ENCODE data around the gene TEKTIP1. TPM values are rescaled to one million over a fixed set of nuclear protein-coding genes. Genes with fewer than 3 reads are reported as not detected.

The TEKTIP1 gene
- total RNA-seq, 1 donor from 2014 or later = 0.68 TPM

- FAIRE-seq (no peak), DNase-seq (ENCODE audit: low read depth) (no peak)
- H3K36me3 ChIP-seq (ENCODE audit: insufficient read depth, low read length) = no peaks in the 10 kb centered on the region
- peaks cover 60% of the 10 kb centered on the region for H3K79me2 ChIP-seq (ENCODE audit: insufficient read depth, low read length)
- peak overlapping the region; percentile 82 for H3K27ac Mint-ChIP-seq (ENCODE audit: unreplicated experiment)
- H3K4me1 Mint-ChIP-seq (ENCODE audit: low read depth, unreplicated experiment) = peaks cover 25% of the 10 kb centered on the region
- peaks cover 28% of the 10 kb centered on the region for H3K4me1 ChIP-seq (ENCODE audit: insufficient read depth, low read length)
- peak overlapping the region; percentile 98 for H3K4me2 ChIP-seq (ENCODE audit: low read length)
- no peak overlapping the region for H3K4me3 ChIP-seq (ENCODE audit: insufficient read depth, low read depth, low read length)
- peak overlapping the region; percentile 69 for H3K4me3 Mint-ChIP-seq (ENCODE audit: unreplicated experiment)
- peaks cover 56% of the 10 kb centered on the region for H4K20me1 ChIP-seq (ENCODE audit: insufficient read depth, low read length)
- H2AFZ ChIP-seq (ENCODE audit: low read depth, low read length) = no peak overlapping the region
- no peak for TF ChIP-seq EZH2 (IDR thresholded peaks at IDR 0.05; ENCODE audit: insufficient read depth, low read length)
- TF ChIP-seq CTCF (IDR thresholded peaks at IDR 0.05; ENCODE audit: insufficient read depth, low read depth, low read length) = no peak
- no peak overlapping the region for H3K9ac ChIP-seq (ENCODE audit: low read length)
- peaks cover 13% of the 10 kb centered on the region for H3K36me3 Mint-ChIP-seq (ENCODE audit: low read depth, unreplicated experiment)
- H3K9me3 Mint-ChIP-seq (ENCODE audit: unreplicated experiment) = no peaks in the 10 kb centered on the region
- no peaks in the 10 kb centered on the region for H3K27me3 Mint-ChIP-seq (ENCODE audit: low read depth, unreplicated experiment)
- no peaks in the 10 kb centered on the region for H3K27me3 ChIP-seq (ENCODE audit: insufficient read depth, low read length)
- H3K27ac ChIP-seq (ENCODE audit: low read depth, low read length) = no peak overlapping the region
- H3K9me3 ChIP-seq (ENCODE audit: insufficient read depth, low read depth, low read length) = no peaks in the 10 kb centered on the region
Observed at GRCh38 chr19:3554254-3555083, 15.5 kb downstream of the TEKTIP1 start.

GRCh38 chr19:3555653-3556422 lies 16.9 kb downstream of the TEKTIP1 start:
- H4K20me1 ChIP-seq (ENCODE audit: insufficient read depth, low read length) = peaks cover 50% of the 10 kb centered on the region
- no peak for DNase-seq (ENCODE audit: low read depth)
- H3K9me3 ChIP-seq (ENCODE audit: insufficient read depth, low read depth, low read length) = no peaks in the 10 kb centered on the region
- no peak overlapping the region for H2AFZ ChIP-seq (ENCODE audit: low read depth, low read length)
- no peak for FAIRE-seq
- H3K9ac ChIP-seq (ENCODE audit: low read length) = peak overlapping the region; percentile 87
- peak overlapping the region; percentile 98 for H3K4me2 ChIP-seq (ENCODE audit: low read length)
- Mint-ChIP-seq H3K4me1 (ENCODE audit: low read depth, unreplicated experiment) (peaks cover 25% of the 10 kb centered on the region), H3K27me3 (ENCODE audit: low read depth, unreplicated experiment) (no peaks in the 10 kb centered on the region), H3K27ac (ENCODE audit: unreplicated experiment) (peak overlapping the region; percentile 85), H3K9me3 (ENCODE audit: unreplicated experiment) (no peaks in the 10 kb centered on the region), H3K36me3 (ENCODE audit: low read depth, unreplicated experiment) (peaks cover 13% of the 10 kb centered on the region), H3K4me3 (ENCODE audit: unreplicated experiment) (peak overlapping the region; percentile 99)
- no peak overlapping the region for H3K27ac ChIP-seq (ENCODE audit: low read depth, low read length)
- H3K4me1 ChIP-seq (ENCODE audit: insufficient read depth, low read length) = peaks cover 28% of the 10 kb centered on the region
- no peak for TF ChIP-seq CTCF (IDR thresholded peaks at IDR 0.05; ENCODE audit: insufficient read depth, low read depth, low read length)
- TF ChIP-seq EZH2 (IDR thresholded peaks at IDR 0.05; ENCODE audit: insufficient read depth, low read length) = no peak
- H3K79me2 ChIP-seq (ENCODE audit: insufficient read depth, low read length) = peaks cover 57% of the 10 kb centered on the region
- H3K4me3 ChIP-seq (ENCODE audit: insufficient read depth, low read depth, low read length) = peak overlapping the region; percentile 89
- no peaks in the 10 kb centered on the region for H3K27me3 ChIP-seq (ENCODE audit: insufficient read depth, low read length)
- H3K36me3 ChIP-seq (ENCODE audit: insufficient read depth, low read length) = no peaks in the 10 kb centered on the region
